BLaER1 (cell line): Measurements from ENCODE around the gene CDC45.

Experiments
- H3K27ac ChIP-seq: shearing (Covaris generic); formaldehyde crosslinking; 2 replicates; pipeline ENCODE4 v1.8.1; 2022
- H3K27me3 ChIP-seq: shearing (Covaris generic); formaldehyde crosslinking; 2 replicates; pipeline ENCODE4 v1.8.1; 2022
- H3K36me3 ChIP-seq: shearing (Covaris generic); formaldehyde crosslinking; 2 replicates; pipeline ENCODE4 v1.8.1; 2022
- H3K4me1 ChIP-seq: shearing (Covaris generic); formaldehyde crosslinking; 2 replicates; pipeline ENCODE4 v1.8.1; 2022
- H3K4me2 ChIP-seq: shearing (Covaris generic); formaldehyde crosslinking; 2 replicates; pipeline ENCODE4 v1.8.1; 2022
- H3K4me3 ChIP-seq: shearing (Covaris generic); formaldehyde crosslinking; 2 replicates; pipeline ENCODE4 v1.8.1; 2022
- H3K9ac ChIP-seq: shearing (Covaris generic); formaldehyde crosslinking; 2 replicates; pipeline ENCODE4 v1.8.1; 2022
- H3K9me3 ChIP-seq: shearing (Covaris generic); formaldehyde crosslinking; 2 replicates; pipeline ENCODE4 v1.8.1; 2022
- H4K20me1 ChIP-seq: shearing (Covaris generic); formaldehyde crosslinking; 2 replicates; pipeline ENCODE4 v1.8.1; 2022
- Cebpa-rat ChIP-seq: shearing (Covaris generic); IDR thresholded peaks from 2 replicates; pipeline ENCODE4 v1.8.1; 2022

CDC45 gene

GRCh38 chr22:19494001-19494560, 14.4 kb downstream of the CDC45 start:
- Histone ChIP-seq H3K4me1 (no peaks in the 10 kb centered on the region), H3K9me3 (no peaks in the 10 kb centered on the region), H3K27ac (no peak overlapping the region), H3K4me3 (no peak overlapping the region), H3K27me3 (no peaks in the 10 kb centered on the region), H4K20me1 (peaks cover 10% of the 10 kb centered on the region; the same call in 1 of the 2 replicates), H3K4me2 (no peak overlapping the region), H3K36me3 (peaks cover 89% of the 10 kb centered on the region), H3K9ac (no peak overlapping the region)
- TF ChIP-seq Cebpa-rat = no peak

GRCh38 chr22:19494676-19495173, 15.0 kb downstream of the CDC45 start:
- Histone ChIP-seq H4K20me1 (peaks cover 5% of the 10 kb centered on the region; the same call in 1 of the 2 replicates), H3K9ac (no peak overlapping the region), H3K4me1 (no peaks in the 10 kb centered on the region), H3K9me3 (no peaks in the 10 kb centered on the region), H3K4me2 (no peak overlapping the region), H3K27ac (no peak overlapping the region), H3K27me3 (no peaks in the 10 kb centered on the region), H3K36me3 (peaks cover 91% of the 10 kb centered on the region), H3K4me3 (no peak overlapping the region)
- TF ChIP-seq Cebpa-rat = no peak

GRCh38 chr22:19495562-19496323, 16.0 kb downstream of the CDC45 start:
- no peak overlapping the region for H3K4me2 ChIP-seq

GRCh38 chr22:19496324-19496630, 16.6 kb downstream of the CDC45 start:
- Histone ChIP-seq H3K27me3 (no peaks in the 10 kb centered on the region), H3K9ac (no peak overlapping the region), H4K20me1 (peaks cover 5% of the 10 kb centered on the region; the same call in 1 of the 2 replicates), H3K4me3 (no peak overlapping the region), H3K9me3 (no peaks in the 10 kb centered on the region), H3K36me3 (peaks cover 97% of the 10 kb centered on the region), H3K27ac (no peak overlapping the region), H3K4me1 (no peaks in the 10 kb centered on the region), H3K4me2 (no peak overlapping the region)
- TF ChIP-seq Cebpa-rat = no peak

More at GRCh38 chr22:19495562-19496323, 16.0 kb downstream of the CDC45 start:
- Histone ChIP-seq H3K4me1 (no peaks in the 10 kb centered on the region), H3K36me3 (peaks cover 95% of the 10 kb centered on the region), H4K20me1 (peaks cover 5% of the 10 kb centered on the region; the same call in 1 of the 2 replicates), H3K4me3 (no peak overlapping the region), H3K27ac (no peak overlapping the region), H3K9ac (no peak overlapping the region), H3K27me3 (no peaks in the 10 kb centered on the region), H3K9me3 (no peaks in the 10 kb centered on the region)
- no peak for TF ChIP-seq Cebpa-rat

- H3K4me3 ChIP-seq = no peak overlapping the region
- no peaks in the 10 kb centered on the region for H3K27me3 ChIP-seq
- H3K4me1 ChIP-seq = no peaks in the 10 kb centered on the region
- H3K36me3 ChIP-seq = peaks cover 94% of the 10 kb centered on the region
- no peak overlapping the region for H3K4me2 ChIP-seq
- H3K27ac ChIP-seq = no peak overlapping the region
- TF ChIP-seq Cebpa-rat = no peak
- no peak overlapping the region for H3K9ac ChIP-seq
- peaks cover 5% of the 10 kb centered on the region; the same call in 1 of the 2 replicates for H4K20me1 ChIP-seq
- H3K9me3 ChIP-seq = no peaks in the 10 kb centered on the region
Measured at GRCh38 chr22:19497245-19497644, 17.5 kb downstream of the CDC45 start.

GRCh38 chr22:19498154-19498865, 18.6 kb downstream of the CDC45 start:
- H3K4me2 ChIP-seq = no peak overlapping the region
- no peaks in the 10 kb centered on the region; the same call in 1 of the 2 replicates for H4K20me1 ChIP-seq
- H3K9ac ChIP-seq = no peak overlapping the region
- H3K4me3 ChIP-seq = no peak overlapping the region
- H3K4me1 ChIP-seq = no peaks in the 10 kb centered on the region
- no peaks in the 10 kb centered on the region for H3K9me3 ChIP-seq
- TF ChIP-seq Cebpa-rat = no peak
- no peak overlapping the region for H3K27ac ChIP-seq
- H3K36me3 ChIP-seq = peaks cover 91% of the 10 kb centered on the region
- no peaks in the 10 kb centered on the region for H3K27me3 ChIP-seq

GRCh38 chr22:19498866-19499190, 19.1 kb downstream of the CDC45 start:
- Histone ChIP-seq H3K4me3 (no peak overlapping the region), H3K27me3 (no peaks in the 10 kb centered on the region), H3K9me3 (no peaks in the 10 kb centered on the region), H3K9ac (no peak overlapping the region), H3K4me2 (no peak overlapping the region), H3K4me1 (no peaks in the 10 kb centered on the region), H4K20me1 (no peaks in the 10 kb centered on the region; the same call in 1 of the 2 replicates), H3K36me3 (peaks cover 91% of the 10 kb centered on the region), H3K27ac (no peak overlapping the region)
- no peak for TF ChIP-seq Cebpa-rat

- Histone ChIP-seq H3K9ac (no peak overlapping the region), H3K9me3 (no peaks in the 10 kb centered on the region), H4K20me1 (no peaks in the 10 kb centered on the region; the same call in 1 of the 2 replicates), H3K27me3 (no peaks in the 10 kb centered on the region), H3K4me1 (no peaks in the 10 kb centered on the region), H3K36me3 (peaks cover 91% of the 10 kb centered on the region), H3K4me3 (no peak overlapping the region), H3K4me2 (no peak overlapping the region), H3K27ac (no peak overlapping the region)
- TF ChIP-seq Cebpa-rat = no peak
Measured at GRCh38 chr22:19499236-19499879, 19.6 kb downstream of the CDC45 start.

GRCh38 chr22:19499880-19500242, 20.1 kb downstream of the CDC45 start:
- Histone ChIP-seq H3K4me1 (peaks cover 3% of the 10 kb centered on the region), H3K9me3 (no peaks in the 10 kb centered on the region), H3K4me3 (no peak overlapping the region), H3K27me3 (no peaks in the 10 kb centered on the region), H3K36me3 (peaks cover 89% of the 10 kb centered on the region), H3K4me2 (no peak overlapping the region), H4K20me1 (no peaks in the 10 kb centered on the region; the same call in 1 of the 2 replicates), H3K27ac (no peak overlapping the region), H3K9ac (no peak overlapping the region)
- TF ChIP-seq Cebpa-rat = no peak
